Left hindlimb (tissue), 1 donor: ENCODE data around the gene ARFRP1.

Experiments
- DNase-seq: peaks from one replicate; pipeline ENCODE4 v3.0.0-alpha.2; 2018

ARFRP1 gene

GRCh38 chr20:63701329-63702035 is 6.3 kb downstream of the ARFRP1 start:
- no peak for DNase-seq

GRCh38 chr20:63701051-63701328 is 6.8 kb downstream of the ARFRP1 start:
- no peak for DNase-seq

- no peak for DNase-seq
Observed at GRCh38 chr20:63700199-63701050, 7.4 kb downstream of the ARFRP1 start.

- DNase-seq, result peak; percentile 41
Observed at GRCh38 chr20:63699466-63700198, 8.1 kb downstream of the ARFRP1 start.

GRCh38 chr20:63698739-63699465 is 8.9 kb downstream of the ARFRP1 start:
- peak; percentile 64 for DNase-seq

- peak; percentile 38 for DNase-seq
Observed at GRCh38 chr20:63697868-63698545, 9.8 kb downstream of the ARFRP1 start.

GRCh38 chr20:63697357-63697867 is 10.4 kb downstream of the ARFRP1 start:
- DNase-seq, result peak; percentile 53

GRCh38 chr20:63696628-63697356 is 11.0 kb downstream of the ARFRP1 start, which contains the start of gene TNFRSF6B:
TNFRSF6B (plus strand) TSS chr20:63696652; CDS start chr20:63696768, 116 bp downstream.
- no peak for DNase-seq

- DNase-seq, result peak; percentile 46
Observed at GRCh38 chr20:63696306-63696627, 11.5 kb downstream of the ARFRP1 start.

- peak; percentile 27 for DNase-seq
Observed at GRCh38 chr20:63695424-63696305, 12.1 kb downstream of the ARFRP1 start.

GRCh38 chr20:63694584-63695423 is 13.0 kb downstream of the ARFRP1 start:
- peak; percentile 37 for DNase-seq

- DNase-seq, result peak; percentile 28
Observed at GRCh38 chr20:63693733-63694583, 13.8 kb downstream of the ARFRP1 start.

GRCh38 chr20:63693083-63693732 is 14.6 kb downstream of the ARFRP1 start:
- no peak for DNase-seq

- peak; percentile 47 for DNase-seq
Observed at GRCh38 chr20:63692436-63693082, 15.2 kb downstream of the ARFRP1 start.

GRCh38 chr20:63691711-63692435 is 15.9 kb downstream of the ARFRP1 start:
- DNase-seq, result peak; percentile 30

- peak; percentile 42 for DNase-seq
Observed at GRCh38 chr20:63690898-63691710, 16.7 kb downstream of the ARFRP1 start.
